ENCODE data around the gene ATG2A. TPM values are rescaled to one million over a fixed set of nuclear protein-coding genes. Genes with fewer than 3 reads are reported as not detected.

The ATG2A gene
- total and polyA plus RNA-seq, 2 of the 8 experiments (the other 6 are each of a cell fraction or from before 2014, with no cell fraction given): 12.1 to 22.1 TPM

DNA sequence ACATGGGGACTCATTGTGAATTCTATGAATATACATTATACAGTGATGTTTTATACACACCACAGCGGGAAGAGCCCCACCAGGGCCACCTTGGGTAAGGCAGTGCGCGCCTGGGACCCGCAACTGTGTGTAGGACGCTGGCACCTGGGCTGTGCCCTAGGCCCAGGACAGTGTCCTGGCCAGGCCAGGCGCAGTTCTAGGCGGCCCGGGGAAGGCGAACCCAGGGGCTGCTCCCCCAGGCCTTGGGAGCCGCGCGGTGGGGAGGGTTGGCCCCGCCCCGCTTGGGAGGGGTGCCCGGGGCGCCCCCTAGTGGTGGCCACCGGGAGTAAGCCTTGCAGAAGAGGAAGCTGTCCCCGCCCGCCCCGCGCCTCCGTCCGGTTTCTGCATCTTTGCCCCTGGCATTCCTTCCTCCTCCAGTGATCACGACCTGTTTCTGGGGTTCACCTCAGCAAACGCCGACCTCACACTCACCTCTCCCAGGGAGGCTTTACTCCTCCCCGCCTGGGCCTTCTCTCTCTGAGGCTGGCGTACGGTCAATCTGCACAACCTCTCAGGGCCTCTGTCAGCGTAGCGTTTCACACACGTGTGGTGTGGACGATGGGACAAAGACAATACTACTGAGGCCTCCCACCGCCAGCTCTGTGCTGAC lies 29.1 kb downstream of the ATG2A start (continued):
- TF ChIP-seq RAD21 (IDR thresholded peaks at IDR 0.05 in 1 of 2, conservative IDR thresholded peaks at IDR 0.05 in 1 of 2; ENCODE audit: low read depth in 2 of 2, low read length in 2 of 2): peak; percentile 32 to 49
- TF ChIP-seq TBP (IDR thresholded peaks at IDR 0.05; ENCODE audit: low read depth, low read length): peak; percentile 43; the same call in 1 of the 2 replicates
- TF ChIP-seq GABPA (IDR thresholded peaks at IDR 0.05; ENCODE audit: borderline replicate concordance, insufficient read depth, low read length): peak; percentile 80; the same call in 1 of the 2 replicates
- peak; percentile 52; the same call in 1 of the 2 replicates for TF ChIP-seq TAF1 (IDR thresholded peaks at IDR 0.05; ENCODE audit: low read depth, low read length)
- TF ChIP-seq, protein P1, sequence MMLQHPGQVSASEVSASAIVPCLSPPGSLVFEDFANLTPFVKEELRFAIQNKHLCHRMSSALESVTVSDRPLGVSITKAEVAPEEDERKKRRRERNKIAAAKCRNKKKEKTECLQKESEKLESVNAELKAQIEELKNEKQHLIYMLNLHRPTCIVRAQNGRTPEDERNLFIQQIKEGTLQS (IDR thresholded peaks at IDR 0.05; ENCODE audit: insufficient read depth, low read depth, low read length): no peak
- TF ChIP-seq, protein P2, sequence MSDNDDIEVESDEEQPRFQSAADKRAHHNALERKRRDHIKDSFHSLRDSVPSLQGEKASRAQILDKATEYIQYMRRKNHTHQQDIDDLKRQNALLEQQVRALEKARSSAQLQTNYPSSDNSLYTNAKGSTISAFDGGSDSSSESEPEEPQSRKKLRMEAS (IDR thresholded peaks at IDR 0.05): no peak; the same call in 1 of the 2 replicates
- no peak for TF ChIP-seq CEBPB (IDR thresholded peaks at IDR 0.05; ENCODE audit: low read depth, low read length)
- TF ChIP-seq POU5F1 (IDR thresholded peaks at IDR 0.05; ENCODE audit: low read depth, low read length): no peak
